GM23248 (cell line): ENCODE measurements around the gene RHOJ.

Source experiments
- EZH2 ChIP-seq: fragments of 200-600 bp; sonication (generic); IDR thresholded peaks from 2 replicates; pipeline ENCODE4 v1.6.1; 2018; ENCODE audit warnings: antibody characterized with exemption, mild to moderate bottlenecking; ENCODE audit not compliant: insufficient read depth, poor library complexity, severe bottlenecking
- EZH2phosphoT487 ChIP-seq: fragments of 200-600 bp; sonication (generic); IDR thresholded peaks from 2 replicates; pipeline ENCODE4 v1.6.1; 2018; ENCODE audit warnings: antibody characterized with exemption, moderate library complexity, mild to moderate bottlenecking, low read depth; ENCODE audit not compliant: insufficient read depth

- no peak for TF ChIP-seq EZH2phosphoT487
- no peak for TF ChIP-seq EZH2
Observed at GRCh38 chr14:63224196-63224595, 20.0 kb downstream of the RHOJ start.
